Liver (tissue), 3 donors: Measurements from ENCODE around the gene FBXO38.

Experiments
- CTCF ChIP-seq: fragments of 150-350 bp; IDR thresholded peaks from 2 replicates; pipeline ENCODE4 v1.5.1; 2017; ENCODE audit warnings: improper control_type of control experiment, low read depth, low read length; ENCODE audit not compliant: missing input control
- EGR1 ChIP-seq, 2 donors: IDR thresholded peaks; 2 replicates each; pipeline ENCODE4 v1.6.1; 2016 to 2018; ENCODE audit warnings: antibody characterized with exemption in 2 of 2, low read depth in 2 of 2
- GABPA ChIP-seq, 2 donors: IDR thresholded peaks in 1 of 2; conservative IDR thresholded peaks in 1 of 2; 2 replicates each; pipeline ENCODE4 v1.6.1; 2016; ENCODE audit warnings: antibody characterized with exemption in 2 of 2, mild to moderate bottlenecking in 1 of 2, moderate library complexity in 1 of 2
- HNF4A ChIP-seq, 2 donors: conservative IDR thresholded peaks; 2 replicates each; pipeline ENCODE4 v1.6.1; 2016; ENCODE audit warnings: antibody characterized with exemption in 2 of 2, mild to moderate bottlenecking in 2 of 2
- HNF4G ChIP-seq: IDR thresholded peaks from 2 replicates; pipeline ENCODE4 v1.6.1; 2016; ENCODE audit warnings: antibody characterized with exemption
- JUND ChIP-seq, 2 donors: IDR thresholded peaks; 2 replicates each; pipeline ENCODE4 v1.6.1; 2016; ENCODE audit warnings: antibody characterized with exemption in 2 of 2
- MAX ChIP-seq: IDR thresholded peaks from 2 replicates; pipeline ENCODE4 v1.6.1; 2016; ENCODE audit warnings: antibody characterized with exemption
- RAD21 ChIP-seq, 2 donors: IDR thresholded peaks; 2 replicates each; pipeline ENCODE4 v1.6.1; 2016; ENCODE audit warnings: antibody characterized with exemption in 2 of 2, mild to moderate bottlenecking in 2 of 2
- RXRA ChIP-seq, 2 donors: IDR thresholded peaks; 2 replicates each; pipeline ENCODE4 v1.6.1; 2017 to 2018; ENCODE audit warnings: antibody characterized with exemption in 2 of 2, mild to moderate bottlenecking in 1 of 2
- SP1 ChIP-seq: IDR thresholded peaks from 2 replicates; pipeline ENCODE4 v1.6.1; 2018; ENCODE audit warnings: antibody characterized with exemption, mild to moderate bottlenecking
- TAF1 ChIP-seq: conservative IDR thresholded peaks from 2 replicates; pipeline ENCODE4 v1.6.1; 2016; ENCODE audit warnings: antibody characterized with exemption, mild to moderate bottlenecking
- YY1 ChIP-seq: IDR thresholded peaks from 2 replicates; pipeline ENCODE4 v1.6.1; 2016; ENCODE audit warnings: antibody characterized with exemption, mild to moderate bottlenecking
- TF ChIP-seq, protein P1 (sequence below): IDR thresholded peaks from 2 replicates; pipeline ENCODE4 v1.6.1; 2016; ENCODE audit warnings: antibody characterized with exemption, mild to moderate bottlenecking
- TF ChIP-seq, protein P2 (sequence below): IDR thresholded peaks from 2 replicates; pipeline ENCODE4 v1.6.1; 2016; ENCODE audit warnings: antibody characterized with exemption
- donor health status: healthy.
- donor health status: healthy.

DNA sequence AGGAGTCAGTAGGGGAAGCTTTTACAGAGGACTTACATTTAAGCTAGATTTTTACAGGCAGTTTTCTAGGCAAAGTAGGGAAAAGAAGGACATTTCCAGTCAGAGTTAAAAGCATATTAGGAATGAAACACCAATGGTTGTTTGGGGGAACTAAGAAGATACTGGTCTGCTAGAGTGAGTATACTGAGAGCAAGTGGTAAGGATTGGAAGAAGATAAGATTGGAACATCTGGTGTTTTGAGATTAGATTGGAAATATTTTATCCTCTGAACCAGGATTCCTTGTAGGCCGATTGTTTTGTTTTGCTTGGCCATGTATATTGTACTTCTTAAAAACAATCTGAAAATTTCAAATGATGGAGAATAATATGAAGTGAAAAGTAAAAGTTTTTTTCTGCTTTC lies 7.7 kb downstream of the FBXO38 start:
- TF ChIP-seq CTCF (no peak), EGR1 (IDR thresholded peaks at IDR 0.05; ENCODE audit: low read depth in 2 of 2) (no peak), RXRA (IDR thresholded peaks at IDR 0.05) (no peak), MAX (no peak), YY1 (no peak), RAD21 (IDR thresholded peaks at IDR 0.05) (no peak), JUND (IDR thresholded peaks at IDR 0.05) (no peak), HNF4A (conservative IDR thresholded peaks at IDR 0.05) (no peak), TAF1 (no peak), GABPA (IDR thresholded peaks at IDR 0.05 in 1 of 2, conservative IDR thresholded peaks at IDR 0.05 in 1 of 2) (no peak), SP1 (no peak), HNF4G (no peak)
- TF ChIP-seq, protein P1, sequence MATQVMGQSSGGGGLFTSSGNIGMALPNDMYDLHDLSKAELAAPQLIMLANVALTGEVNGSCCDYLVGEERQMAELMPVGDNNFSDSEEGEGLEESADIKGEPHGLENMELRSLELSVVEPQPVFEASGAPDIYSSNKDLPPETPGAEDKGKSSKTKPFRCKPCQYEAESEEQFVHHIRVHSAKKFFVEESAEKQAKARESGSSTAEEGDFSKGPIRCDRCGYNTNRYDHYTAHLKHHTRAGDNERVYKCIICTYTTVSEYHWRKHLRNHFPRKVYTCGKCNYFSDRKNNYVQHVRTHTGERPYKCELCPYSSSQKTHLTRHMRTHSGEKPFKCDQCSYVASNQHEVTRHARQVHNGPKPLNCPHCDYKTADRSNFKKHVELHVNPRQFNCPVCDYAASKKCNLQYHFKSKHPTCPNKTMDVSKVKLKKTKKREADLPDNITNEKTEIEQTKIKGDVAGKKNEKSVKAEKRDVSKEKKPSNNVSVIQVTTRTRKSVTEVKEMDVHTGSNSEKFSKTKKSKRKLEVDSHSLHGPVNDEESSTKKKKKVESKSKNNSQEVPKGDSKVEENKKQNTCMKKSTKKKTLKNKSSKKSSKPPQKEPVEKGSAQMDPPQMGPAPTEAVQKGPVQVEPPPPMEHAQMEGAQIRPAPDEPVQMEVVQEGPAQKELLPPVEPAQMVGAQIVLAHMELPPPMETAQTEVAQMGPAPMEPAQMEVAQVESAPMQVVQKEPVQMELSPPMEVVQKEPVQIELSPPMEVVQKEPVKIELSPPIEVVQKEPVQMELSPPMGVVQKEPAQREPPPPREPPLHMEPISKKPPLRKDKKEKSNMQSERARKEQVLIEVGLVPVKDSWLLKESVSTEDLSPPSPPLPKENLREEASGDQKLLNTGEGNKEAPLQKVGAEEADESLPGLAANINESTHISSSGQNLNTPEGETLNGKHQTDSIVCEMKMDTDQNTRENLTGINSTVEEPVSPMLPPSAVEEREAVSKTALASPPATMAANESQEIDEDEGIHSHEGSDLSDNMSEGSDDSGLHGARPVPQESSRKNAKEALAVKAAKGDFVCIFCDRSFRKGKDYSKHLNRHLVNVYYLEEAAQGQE, result no peak
- TF ChIP-seq, protein P2, sequence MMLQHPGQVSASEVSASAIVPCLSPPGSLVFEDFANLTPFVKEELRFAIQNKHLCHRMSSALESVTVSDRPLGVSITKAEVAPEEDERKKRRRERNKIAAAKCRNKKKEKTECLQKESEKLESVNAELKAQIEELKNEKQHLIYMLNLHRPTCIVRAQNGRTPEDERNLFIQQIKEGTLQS, result no peak
